ENCODE data around the gene ENPP5. TPM values are rescaled to one million over a fixed set of nuclear protein-coding genes. Genes with fewer than 3 reads are reported as not detected.
"Not testable (repeated sequence)": the region's sequence is repeated elsewhere in the genome, so short reads cannot be mapped to it uniquely, and the experiment has no call there.

The ENPP5 gene
- total and polyA plus RNA-seq, 2 donors (not counting 1 experiment from before 2014, with no cell fraction given): 0.13 to 1.0 TPM

DNA sequence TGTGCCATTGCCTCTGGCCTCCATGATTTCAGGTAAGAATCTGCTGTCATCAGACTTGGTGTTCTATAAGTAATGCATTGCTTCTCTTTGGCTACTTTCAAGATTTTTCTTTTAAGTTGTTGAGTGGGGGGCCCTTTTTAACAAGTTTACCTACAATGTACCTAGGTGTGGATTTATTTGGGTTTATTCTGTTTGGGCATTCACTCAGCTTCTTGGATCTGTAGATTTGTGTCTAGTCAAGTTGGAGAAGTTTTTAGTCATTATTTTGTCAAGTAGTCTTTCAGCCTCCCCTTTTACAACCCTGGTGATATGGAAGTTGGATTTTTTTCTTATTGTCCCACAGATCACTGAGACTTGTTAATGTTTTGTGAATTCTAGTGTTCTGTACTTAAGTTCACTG is 14.1 kb downstream of the ENPP5 start:
- Histone ChIP-seq H3K4me3 (ENCODE audit: control extremely low read depth in 1 of 5, extremely low read depth in 1 of 5, insufficient read depth in 1 of 5, low read depth in 2 of 5, low read length in 4 of 5) (no peak overlapping the region), H3K9me3 (ENCODE audit: control extremely low read depth in 1 of 3, control insufficient read depth in 2 of 3, insufficient read depth in 1 of 3, low read length in 2 of 3) (no peaks in the 10 kb centered on the region), H2AFZ (ENCODE audit: insufficient read depth, low read depth, low read length, poor library complexity, severe bottlenecking) (no peak overlapping the region), H3K9ac (ENCODE audit: low read length) (no peak overlapping the region), H3K4me2 (replicated peaks; ENCODE audit: low read depth, low read length, poor library complexity, severe bottlenecking) (no peak overlapping the region), H3K4me1 (ENCODE audit: control insufficient read depth in 2 of 2, insufficient read depth in 2 of 2, low read length in 2 of 2) (no peaks in the 10 kb centered on the region), H3K27me3 (replicated peaks in 1 of 4; ENCODE audit: control extremely low read depth in 1 of 4, control insufficient read depth in 3 of 4, insufficient read depth in 4 of 4, low read length in 3 of 4) (peaks cover 0 to 4% (median 0%) of the 10 kb centered on the region in 4 experiments), H3K27ac (ENCODE audit: low read length in 2 of 2) (no peak overlapping the region), H3K79me2 (ENCODE audit: control insufficient read depth, insufficient read depth, low read length) (no peaks in the 10 kb centered on the region), H4K20me1 (ENCODE audit: control insufficient read depth, insufficient read depth, low read length, poor library complexity, severe bottlenecking) (no peaks in the 10 kb centered on the region), H3K36me3 (replicated peaks in 1 of 2; ENCODE audit: control extremely low read depth in 1 of 2, control insufficient read depth in 1 of 2, extremely low read depth in 1 of 2, insufficient read depth in 2 of 2, low read length in 1 of 2) (no peaks in the 10 kb centered on the region)
- Mint-ChIP-seq H3K4me3 (no peak overlapping the region), H3K4me1 (no peaks in the 10 kb centered on the region), H3K27ac (no peak overlapping the region), H3K9me3 (ENCODE audit: insufficient read depth) (no peaks in the 10 kb centered on the region), H3K27me3 (no peaks in the 10 kb centered on the region)
- no peak for TF ChIP-seq EZH2 (IDR thresholded peaks at IDR 0.05; ENCODE audit: borderline replicate concordance, insufficient read depth, low read depth, low read length, poor library complexity, severe bottlenecking)
- TF ChIP-seq CTCF (IDR thresholded peaks at IDR 0.05): no peak
- ChIA-PET CTCF (no interaction called here), POLR2A (no interaction called here)
- ATAC-seq (ENCODE audit: low read depth) (no peak), DNase-seq (no peak)
- intact Hi-C loops (cut with micrococcal nuclease): no loop called here

DNA sequence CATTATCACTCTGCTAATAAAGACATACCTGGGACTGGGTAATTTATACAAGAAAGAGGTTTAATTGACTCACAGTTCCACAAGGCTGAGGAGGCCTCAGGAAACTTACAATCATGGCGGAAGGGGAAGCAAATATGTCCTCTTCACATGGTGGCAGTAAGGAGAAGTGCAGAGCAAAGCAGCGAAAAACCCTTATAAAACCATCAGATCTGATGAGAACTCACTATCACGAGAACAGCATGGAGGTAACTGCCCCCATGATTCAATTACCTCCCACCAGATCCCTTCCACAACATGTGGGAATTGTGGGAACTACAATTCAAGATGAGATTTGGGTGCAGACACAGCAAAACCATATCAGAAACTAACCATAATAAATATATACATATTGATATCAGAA is 21.7 kb downstream of the ENPP5 start:
- POLR2A ChIA-PET; H3K36me3 ChIP-seq (replicated peaks in 1 of 2; ENCODE audit: control extremely low read depth in 1 of 2, control insufficient read depth in 1 of 2, extremely low read depth in 1 of 2, insufficient read depth in 2 of 2, low read length in 1 of 2): not testable (repeated sequence)
- WGBS (ENCODE audit: insufficient coverage): 100% methylated on average over 1 of the region's 3 CpGs

More for the DNA sequence above, 21.7 kb downstream of the ENPP5 start:
- DNase-seq; H3K4me3 Mint-ChIP-seq; CTCF ChIA-PET; H3K4me1 ChIP-seq (ENCODE audit: control insufficient read depth in 2 of 2, insufficient read depth in 2 of 2, low read length in 2 of 2); H3K27me3 ChIP-seq (replicated peaks in 1 of 4; ENCODE audit: control extremely low read depth in 1 of 4, control insufficient read depth in 3 of 4, insufficient read depth in 4 of 4, low read length in 3 of 4); H3K4me3 ChIP-seq (ENCODE audit: control extremely low read depth in 1 of 5, extremely low read depth in 1 of 5, insufficient read depth in 1 of 5, low read depth in 2 of 5, low read length in 4 of 5); H3K9me3 Mint-ChIP-seq (ENCODE audit: insufficient read depth); H3K9me3 ChIP-seq (ENCODE audit: control extremely low read depth in 1 of 3, control insufficient read depth in 2 of 3, insufficient read depth in 1 of 3, low read length in 2 of 3); H2AFZ ChIP-seq (ENCODE audit: insufficient read depth, low read depth, low read length, poor library complexity, severe bottlenecking); H3K27me3 Mint-ChIP-seq; H3K9ac ChIP-seq (ENCODE audit: low read length); H3K4me1 Mint-ChIP-seq; H3K27ac Mint-ChIP-seq; H3K79me2 ChIP-seq (ENCODE audit: control insufficient read depth, insufficient read depth, low read length); H4K20me1 ChIP-seq (ENCODE audit: control insufficient read depth, insufficient read depth, low read length, poor library complexity, severe bottlenecking); H3K27ac ChIP-seq (ENCODE audit: low read length in 2 of 2); H3K4me2 ChIP-seq (replicated peaks; ENCODE audit: low read depth, low read length, poor library complexity, severe bottlenecking); intact Hi-C loops (cut with micrococcal nuclease); ATAC-seq (ENCODE audit: low read depth): not testable (repeated sequence)

Data from B cell (primary cell).